Measurements from ENCODE around the gene GABRG2.
"Not testable (repeated sequence)": the region's sequence is repeated elsewhere in the genome, so short reads cannot be mapped to it uniquely, and the experiment has no call there.

The GABRG2 gene

GRCh38 chr5:162067655-162068411, at the start of gene GABRG2:
TSS of gene GABRG2 (plus strand) at chr5:162067773. CDS start at chr5:162068000, 227 bp downstream.
- H3K27ac Mint-ChIP-seq, result no peak within 1 kb of the TSS
- no peaks in the 10 kb centered on the region for H3K4me1 Mint-ChIP-seq
- no peak for TF ChIP-seq CTCF (IDR thresholded peaks at IDR 0.05; ENCODE audit: unreplicated experiment in 3 of 3)
- no peaks in the 10 kb centered on the region for H3K36me3 Mint-ChIP-seq (ENCODE audit: low read depth)
- peak within 1 kb of the TSS in 1 of 3 experiments; percentile 37 for H3K4me3 Mint-ChIP-seq
- peaks cover 28% of the 10 kb centered on the region for H3K27me3 Mint-ChIP-seq (ENCODE audit: low read depth)
- no peaks in the 10 kb centered on the region for H3K9me3 Mint-ChIP-seq

- no peak overlapping the region for H3K4me3 Mint-ChIP-seq
- no peaks in the 10 kb centered on the region for H3K27me3 Mint-ChIP-seq (ENCODE audit: low read depth)
- no peaks in the 10 kb centered on the region for H3K36me3 Mint-ChIP-seq (ENCODE audit: low read depth)
- H3K27ac Mint-ChIP-seq, result no peak overlapping the region
- H3K4me1 Mint-ChIP-seq, result no peaks in the 10 kb centered on the region
- no peaks in the 10 kb centered on the region for H3K9me3 Mint-ChIP-seq
- TF ChIP-seq CTCF (IDR thresholded peaks at IDR 0.05; ENCODE audit: unreplicated experiment in 3 of 3), result no peak
These were observed 42.3 kb upstream of the GABRG2 start for GRCh38 chr5:162025312-162025711.

- TF ChIP-seq CTCF (IDR thresholded peaks at IDR 0.05; ENCODE audit: unreplicated experiment in 3 of 3), result no peak
- H3K27ac Mint-ChIP-seq, result no peak overlapping the region
- H3K4me1 Mint-ChIP-seq, result no peaks in the 10 kb centered on the region
- no peaks in the 10 kb centered on the region for H3K9me3 Mint-ChIP-seq
- H3K4me3 Mint-ChIP-seq, result no peak overlapping the region
- no peaks in the 10 kb centered on the region for H3K36me3 Mint-ChIP-seq (ENCODE audit: low read depth)
- H3K27me3 Mint-ChIP-seq (ENCODE audit: low read depth), result no peaks in the 10 kb centered on the region
These were observed 40.8 kb upstream of the GABRG2 start for GRCh38 chr5:162026803-162027202.

GRCh38 chr5:162037431-162037830, 30.1 kb upstream of the GABRG2 start:
- no peak overlapping the region for H3K27ac Mint-ChIP-seq
- H3K4me1 Mint-ChIP-seq, result no peaks in the 10 kb centered on the region
- TF ChIP-seq CTCF (IDR thresholded peaks at IDR 0.05; ENCODE audit: unreplicated experiment in 3 of 3), result no peak
- no peaks in the 10 kb centered on the region for H3K36me3 Mint-ChIP-seq (ENCODE audit: low read depth)
- no peak overlapping the region for H3K4me3 Mint-ChIP-seq
- H3K27me3 Mint-ChIP-seq (ENCODE audit: low read depth), result no peaks in the 10 kb centered on the region
- peaks cover 6% of the 10 kb centered on the region for H3K9me3 Mint-ChIP-seq

GRCh38 chr5:162047279-162047678, 20.3 kb upstream of the GABRG2 start:
- Mint-ChIP-seq H3K4me1 (no peaks in the 10 kb centered on the region), H3K36me3 (ENCODE audit: low read depth) (no peaks in the 10 kb centered on the region), H3K9me3 (no peaks in the 10 kb centered on the region), H3K27me3 (ENCODE audit: low read depth) (no peaks in the 10 kb centered on the region), H3K27ac (no peak overlapping the region), H3K4me3 (no peak overlapping the region)
- TF ChIP-seq CTCF (IDR thresholded peaks at IDR 0.05; ENCODE audit: unreplicated experiment in 3 of 3), result no peak

- TF ChIP-seq CTCF (IDR thresholded peaks at IDR 0.05; ENCODE audit: unreplicated experiment in 3 of 3), result no peak
- Mint-ChIP-seq H3K4me1 (no peaks in the 10 kb centered on the region), H3K27ac (no peak overlapping the region), H3K9me3 (no peaks in the 10 kb centered on the region), H3K4me3 (no peak overlapping the region), H3K36me3 (ENCODE audit: low read depth) (no peaks in the 10 kb centered on the region), H3K27me3 (ENCODE audit: low read depth) (no peaks in the 10 kb centered on the region)
These were observed 14.9 kb upstream of the GABRG2 start for GRCh38 chr5:162052676-162053075.

GRCh38 chr5:162055095-162055494, 12.5 kb upstream of the GABRG2 start:
- not testable (repeated sequence) for H3K4me3 Mint-ChIP-seq; H3K27me3 Mint-ChIP-seq (ENCODE audit: low read depth); H3K4me1 Mint-ChIP-seq; H3K9me3 Mint-ChIP-seq; H3K27ac Mint-ChIP-seq; H3K36me3 Mint-ChIP-seq (ENCODE audit: low read depth)

All from nephron (organoid).